Measurements from ENCODE around the gene DHRSX.

GRCh38 chrX:2262668-2263055, 238.1 kb downstream of the DHRSX start:
- no peak for TF ChIP-seq EZH2 (IDR thresholded peaks at IDR 0.05; ENCODE audit: low read length, missing control alignments)
- TF ChIP-seq, protein P1, sequence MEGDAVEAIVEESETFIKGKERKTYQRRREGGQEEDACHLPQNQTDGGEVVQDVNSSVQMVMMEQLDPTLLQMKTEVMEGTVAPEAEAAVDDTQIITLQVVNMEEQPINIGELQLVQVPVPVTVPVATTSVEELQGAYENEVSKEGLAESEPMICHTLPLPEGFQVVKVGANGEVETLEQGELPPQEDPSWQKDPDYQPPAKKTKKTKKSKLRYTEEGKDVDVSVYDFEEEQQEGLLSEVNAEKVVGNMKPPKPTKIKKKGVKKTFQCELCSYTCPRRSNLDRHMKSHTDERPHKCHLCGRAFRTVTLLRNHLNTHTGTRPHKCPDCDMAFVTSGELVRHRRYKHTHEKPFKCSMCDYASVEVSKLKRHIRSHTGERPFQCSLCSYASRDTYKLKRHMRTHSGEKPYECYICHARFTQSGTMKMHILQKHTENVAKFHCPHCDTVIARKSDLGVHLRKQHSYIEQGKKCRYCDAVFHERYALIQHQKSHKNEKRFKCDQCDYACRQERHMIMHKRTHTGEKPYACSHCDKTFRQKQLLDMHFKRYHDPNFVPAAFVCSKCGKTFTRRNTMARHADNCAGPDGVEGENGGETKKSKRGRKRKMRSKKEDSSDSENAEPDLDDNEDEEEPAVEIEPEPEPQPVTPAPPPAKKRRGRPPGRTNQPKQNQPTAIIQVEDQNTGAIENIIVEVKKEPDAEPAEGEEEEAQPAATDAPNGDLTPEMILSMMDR (conservative IDR thresholded peaks at IDR 0.05 in 1 of 2, IDR thresholded peaks at IDR 0.05 in 1 of 2; ENCODE audit: low read depth in 1 of 2, low read length in 2 of 2) = no peak
